K562 (cell line): Measurements from ENCODE around the gene COL7A1. TPM values are rescaled to one million over a fixed set of nuclear protein-coding genes. Genes with fewer than 3 reads are reported as not detected.

Experiments
- ATF1 ChIP-seq, 2 experiments: fragments of 450-650 bp in 1 of 2; IDR thresholded peaks; 2 replicates each; pipeline ENCODE4 v1.6.1; 2016; ENCODE audit warnings: missing compliant biosample characterization in 1 of 2, missing genetic modification characterization in 1 of 2
- CC2D1A ChIP-seq: fragments of 450-650 bp; IDR thresholded peaks from 2 replicates; pipeline ENCODE4 v1.6.1; 2017; ENCODE audit warnings: mild to moderate bottlenecking
- DNMT1 ChIP-seq: fragments of 450-650 bp; IDR thresholded peaks from 2 replicates; pipeline ENCODE4 v1.6.1; 2016; ENCODE audit warnings: antibody characterized with exemption, mild to moderate bottlenecking
- EP300 ChIP-seq: IDR thresholded peaks from 2 replicates; pipeline ENCODE4 v1.6.1; 2012; ENCODE audit warnings: low read length, improper control_type of control experiment
- HNRNPH1 ChIP-seq: fragments of 200-400 bp; formaldehyde crosslinking; optimal IDR thresholded peaks from 2 replicates; pipeline ENCODE3; 2017; ENCODE audit warnings: low read depth, mild to moderate bottlenecking, low read length, moderate library complexity
- MEF2A ChIP-seq: IDR thresholded peaks from 2 replicates; pipeline ENCODE4 v1.6.1; 2011; ENCODE audit warnings: low read depth, mild to moderate bottlenecking, low read length, moderate library complexity; ENCODE audit not compliant: control insufficient read depth
- PTTG1 ChIP-seq: fragments of 450-650 bp; IDR thresholded peaks from 2 replicates; pipeline ENCODE4 v1.6.1; 2016; ENCODE audit warnings: low read depth, mild to moderate bottlenecking, missing genetic modification characterization, missing compliant biosample characterization
- ZNF143 ChIP-seq: sonication (generic); formaldehyde crosslinking; IDR thresholded peaks from 2 replicates; pipeline ENCODE4 v1.9.0; 2022; ENCODE audit warnings: mild to moderate bottlenecking, missing genetic modification reagents
- ZNF79 ChIP-seq: fragments of 250-450 bp; sonication (Bioruptor Pico); IDR thresholded peaks from 2 replicates; pipeline ENCODE4 v1.4.0; 2020; ENCODE audit warnings: low read depth, mild to moderate bottlenecking, moderate library complexity
- polyA plus RNA-seq, 8 experiments: library from polyadenylated mRNA; depleted of rRNA in 4 of 8; stranded (reverse) in 5 of 8; unstranded in 3 of 8; fragments of >200 nt; fragmentation: Nextera tagmentation in 2 of 8; fragmentation: Illumina TruSeq in 1 of 8; extraction: Ambion mirVana in 2 of 8; extraction: Trizol in 1 of 8; gene quantifications; 2 replicates each; pipeline versions ENCODE4 v1.2.1 to v1.2.3, GENCODE V29; 2011 to 2014; ENCODE audit warnings: inconsistent platforms in 1 of 8, missing spikeins in 1 of 8
- total RNA-seq, 7 experiments: library from RNA; depleted of rRNA in 6 of 7; stranded (reverse); fragments of >200 nt in 6 of 7; fragmentation: Illumina TruSeq in 2 of 7; extraction: Trizol in 2 of 7; gene quantifications; 2 replicates each; pipeline versions ENCODE4 v1.2.1 to v1.2.3, GENCODE V29; 2011 to 2021; ENCODE audit warnings: low replicate concordance in 1 of 7
- TF ChIP-seq, protein P1 (sequence below): fragments of 450-650 bp; formaldehyde crosslinking; IDR thresholded peaks from 2 replicates; pipeline ENCODE4 v1.4.0; 2020; ENCODE audit warnings: mild to moderate bottlenecking, moderate library complexity
- TF ChIP-seq, protein P2 (sequence below): fragments of 250-450 bp; sonication (Bioruptor Pico); IDR thresholded peaks from 2 replicates; pipeline ENCODE4 v1.8.0; 2021; ENCODE audit warnings: moderate library complexity, mild to moderate bottlenecking, inconsistent platforms
- TF ChIP-seq, protein P3 (sequence below): fragments of 250-450 bp; sonication (Bioruptor Pico); IDR thresholded peaks from 2 replicates; pipeline ENCODE4 v1.4.0; 2020; ENCODE audit warnings: mild to moderate bottlenecking, moderate library complexity, borderline replicate concordance
- TF ChIP-seq, protein P4 (sequence below): fragments of 250-450 bp; sonication (Bioruptor Pico); IDR thresholded peaks from 2 replicates; pipeline ENCODE4 v1.5.0; 2021
- TF ChIP-seq, protein P5 (sequence below), 2 experiments: fragments of 450-650 bp; IDR thresholded peaks; 2 replicates each; pipeline ENCODE4 v1.6.1; 2016
- TF ChIP-seq, protein P6 (sequence below): fragments of 250-450 bp; sonication (Bioruptor Pico); IDR thresholded peaks from 2 replicates; pipeline ENCODE4 v1.8.0; 2022; ENCODE audit warnings: moderate library complexity, mild to moderate bottlenecking, inconsistent platforms
- TF ChIP-seq, protein P7 (sequence below): sonication (generic); formaldehyde crosslinking; IDR thresholded peaks from 2 replicates; pipeline ENCODE4 v1.9.0; 2022; ENCODE audit warnings: mild to moderate bottlenecking, missing genetic modification reagents

The COL7A1 gene
- total and polyA plus RNA-seq, 9 of the 15 experiments (the other 6 are each of a cell fraction or from before 2014, with no cell fraction given), result 0.09 to 0.66 (median 0.35) TPM; not detected in 3

DNA sequence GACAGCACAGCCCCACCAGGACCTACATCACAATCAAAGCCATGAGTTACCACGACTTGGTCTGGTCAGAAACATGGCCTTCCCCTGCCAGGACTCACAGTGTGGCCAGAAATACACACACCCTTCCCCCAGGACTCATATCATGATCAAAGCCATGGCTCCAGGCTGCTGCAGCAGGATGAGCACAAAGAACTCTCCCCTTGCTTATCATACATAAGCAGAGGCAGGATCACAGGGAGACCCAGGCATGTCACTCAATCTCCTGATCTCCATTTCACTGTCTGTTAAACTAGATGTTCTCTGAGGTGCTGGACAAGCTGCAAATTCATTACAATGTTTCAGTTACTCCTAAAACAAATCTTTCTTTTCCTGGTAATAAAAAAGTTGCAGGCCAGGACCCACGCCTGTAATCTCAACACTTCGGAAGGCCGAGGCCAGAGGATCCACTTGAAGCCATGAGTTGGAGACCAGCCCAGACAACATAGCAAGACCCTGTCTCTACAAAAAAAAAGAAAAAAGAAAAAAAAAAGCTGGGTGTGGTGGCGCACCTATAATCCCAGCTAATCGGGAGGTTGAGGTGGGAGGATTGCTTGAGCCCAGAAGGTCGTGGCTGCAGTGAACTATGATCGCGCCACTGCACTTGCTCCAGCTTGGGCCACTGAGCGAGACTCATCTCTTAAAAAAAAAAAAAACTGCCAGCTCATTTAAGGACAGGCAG is 39.7 kb downstream of the COL7A1 start (continued):
- TF ChIP-seq EP300 (peak; percentile 79), ZNF143 (CRISPR knock-in tag) (no peak), MEF2A (0 out of 2 replicates have a peak, but pooled peaks have one; percentile 56), CC2D1A (no peak), DNMT1 (no peak), PTTG1 (tag) (no peak), ATF1 (CRISPR knock-in tag; IDR thresholded peaks at IDR 0.05) (no peak), ATF1 (tag; IDR thresholded peaks at IDR 0.05) (no peak), HNRNPH1 (no peak), ZNF79 (no peak)
- TF ChIP-seq, protein P1, sequence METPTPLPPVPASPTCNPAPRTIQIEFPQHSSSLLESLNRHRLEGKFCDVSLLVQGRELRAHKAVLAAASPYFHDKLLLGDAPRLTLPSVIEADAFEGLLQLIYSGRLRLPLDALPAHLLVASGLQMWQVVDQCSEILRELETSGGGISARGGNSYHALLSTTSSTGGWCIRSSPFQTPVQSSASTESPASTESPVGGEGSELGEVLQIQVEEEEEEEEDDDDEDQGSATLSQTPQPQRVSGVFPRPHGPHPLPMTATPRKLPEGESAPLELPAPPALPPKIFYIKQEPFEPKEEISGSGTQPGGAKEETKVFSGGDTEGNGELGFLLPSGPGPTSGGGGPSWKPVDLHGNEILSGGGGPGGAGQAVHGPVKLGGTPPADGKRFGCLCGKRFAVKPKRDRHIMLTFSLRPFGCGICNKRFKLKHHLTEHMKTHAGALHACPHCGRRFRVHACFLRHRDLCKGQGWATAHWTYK, result no peak
- TF ChIP-seq, protein P2, sequence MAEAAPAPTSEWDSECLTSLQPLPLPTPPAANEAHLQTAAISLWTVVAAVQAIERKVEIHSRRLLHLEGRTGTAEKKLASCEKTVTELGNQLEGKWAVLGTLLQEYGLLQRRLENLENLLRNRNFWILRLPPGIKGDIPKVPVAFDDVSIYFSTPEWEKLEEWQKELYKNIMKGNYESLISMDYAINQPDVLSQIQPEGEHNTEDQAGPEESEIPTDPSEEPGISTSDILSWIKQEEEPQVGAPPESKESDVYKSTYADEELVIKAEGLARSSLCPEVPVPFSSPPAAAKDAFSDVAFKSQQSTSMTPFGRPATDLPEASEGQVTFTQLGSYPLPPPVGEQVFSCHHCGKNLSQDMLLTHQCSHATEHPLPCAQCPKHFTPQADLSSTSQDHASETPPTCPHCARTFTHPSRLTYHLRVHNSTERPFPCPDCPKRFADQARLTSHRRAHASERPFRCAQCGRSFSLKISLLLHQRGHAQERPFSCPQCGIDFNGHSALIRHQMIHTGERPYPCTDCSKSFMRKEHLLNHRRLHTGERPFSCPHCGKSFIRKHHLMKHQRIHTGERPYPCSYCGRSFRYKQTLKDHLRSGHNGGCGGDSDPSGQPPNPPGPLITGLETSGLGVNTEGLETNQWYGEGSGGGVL (CRISPR knock-in tag), result no peak
- TF ChIP-seq, protein P3, sequence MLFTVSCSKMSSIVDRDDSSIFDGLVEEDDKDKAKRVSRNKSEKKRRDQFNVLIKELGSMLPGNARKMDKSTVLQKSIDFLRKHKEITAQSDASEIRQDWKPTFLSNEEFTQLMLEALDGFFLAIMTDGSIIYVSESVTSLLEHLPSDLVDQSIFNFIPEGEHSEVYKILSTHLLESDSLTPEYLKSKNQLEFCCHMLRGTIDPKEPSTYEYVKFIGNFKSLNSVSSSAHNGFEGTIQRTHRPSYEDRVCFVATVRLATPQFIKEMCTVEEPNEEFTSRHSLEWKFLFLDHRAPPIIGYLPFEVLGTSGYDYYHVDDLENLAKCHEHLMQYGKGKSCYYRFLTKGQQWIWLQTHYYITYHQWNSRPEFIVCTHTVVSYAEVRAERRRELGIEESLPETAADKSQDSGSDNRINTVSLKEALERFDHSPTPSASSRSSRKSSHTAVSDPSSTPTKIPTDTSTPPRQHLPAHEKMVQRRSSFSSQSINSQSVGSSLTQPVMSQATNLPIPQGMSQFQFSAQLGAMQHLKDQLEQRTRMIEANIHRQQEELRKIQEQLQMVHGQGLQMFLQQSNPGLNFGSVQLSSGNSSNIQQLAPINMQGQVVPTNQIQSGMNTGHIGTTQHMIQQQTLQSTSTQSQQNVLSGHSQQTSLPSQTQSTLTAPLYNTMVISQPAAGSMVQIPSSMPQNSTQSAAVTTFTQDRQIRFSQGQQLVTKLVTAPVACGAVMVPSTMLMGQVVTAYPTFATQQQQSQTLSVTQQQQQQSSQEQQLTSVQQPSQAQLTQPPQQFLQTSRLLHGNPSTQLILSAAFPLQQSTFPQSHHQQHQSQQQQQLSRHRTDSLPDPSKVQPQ, result no peak
- TF ChIP-seq, protein P4, sequence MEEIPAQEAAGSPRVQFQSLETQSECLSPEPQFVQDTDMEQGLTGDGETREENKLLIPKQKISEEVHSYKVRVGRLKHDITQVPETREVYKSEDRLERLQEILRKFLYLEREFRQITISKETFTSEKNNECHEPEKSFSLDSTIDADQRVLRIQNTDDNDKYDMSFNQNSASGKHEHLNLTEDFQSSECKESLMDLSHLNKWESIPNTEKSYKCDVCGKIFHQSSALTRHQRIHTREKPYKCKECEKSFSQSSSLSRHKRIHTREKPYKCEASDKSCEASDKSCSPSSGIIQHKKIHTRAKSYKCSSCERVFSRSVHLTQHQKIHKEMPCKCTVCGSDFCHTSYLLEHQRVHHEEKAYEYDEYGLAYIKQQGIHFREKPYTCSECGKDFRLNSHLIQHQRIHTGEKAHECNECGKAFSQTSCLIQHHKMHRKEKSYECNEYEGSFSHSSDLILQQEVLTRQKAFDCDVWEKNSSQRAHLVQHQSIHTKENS (CRISPR knock-in tag), result no peak
- TF ChIP-seq, protein P5, sequence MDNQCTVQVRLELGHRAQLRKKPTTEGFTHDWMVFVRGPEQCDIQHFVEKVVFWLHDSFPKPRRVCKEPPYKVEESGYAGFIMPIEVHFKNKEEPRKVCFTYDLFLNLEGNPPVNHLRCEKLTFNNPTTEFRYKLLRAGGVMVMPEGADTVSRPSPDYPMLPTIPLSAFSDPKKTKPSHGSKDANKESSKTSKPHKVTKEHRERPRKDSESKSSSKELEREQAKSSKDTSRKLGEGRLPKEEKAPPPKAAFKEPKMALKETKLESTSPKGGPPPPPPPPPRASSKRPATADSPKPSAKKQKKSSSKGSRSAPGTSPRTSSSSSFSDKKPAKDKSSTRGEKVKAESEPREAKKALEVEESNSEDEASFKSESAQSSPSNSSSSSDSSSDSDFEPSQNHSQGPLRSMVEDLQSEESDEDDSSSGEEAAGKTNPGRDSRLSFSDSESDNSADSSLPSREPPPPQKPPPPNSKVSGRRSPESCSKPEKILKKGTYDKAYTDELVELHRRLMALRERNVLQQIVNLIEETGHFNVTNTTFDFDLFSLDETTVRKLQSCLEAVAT (IDR thresholded peaks at IDR 0.05), result 0 out of 4 replicates have a peak, but pooled peaks of 1 of the 2 experiments have one; percentile 28
- TF ChIP-seq, protein P6, sequence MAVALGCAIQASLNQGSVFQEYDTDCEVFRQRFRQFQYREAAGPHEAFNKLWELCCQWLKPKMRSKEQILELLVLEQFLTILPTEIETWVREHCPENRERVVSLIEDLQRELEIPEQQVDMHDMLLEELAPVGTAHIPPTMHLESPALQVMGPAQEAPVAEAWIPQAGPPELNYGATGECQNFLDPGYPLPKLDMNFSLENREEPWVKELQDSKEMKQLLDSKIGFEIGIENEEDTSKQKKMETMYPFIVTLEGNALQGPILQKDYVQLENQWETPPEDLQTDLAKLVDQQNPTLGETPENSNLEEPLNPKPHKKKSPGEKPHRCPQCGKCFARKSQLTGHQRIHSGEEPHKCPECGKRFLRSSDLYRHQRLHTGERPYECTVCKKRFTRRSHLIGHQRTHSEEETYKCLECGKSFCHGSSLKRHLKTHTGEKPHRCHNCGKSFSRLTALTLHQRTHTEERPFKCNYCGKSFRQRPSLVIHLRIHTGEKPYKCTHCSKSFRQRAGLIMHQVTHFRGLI (CRISPR knock-in tag), result no peak
- TF ChIP-seq, protein P7, sequence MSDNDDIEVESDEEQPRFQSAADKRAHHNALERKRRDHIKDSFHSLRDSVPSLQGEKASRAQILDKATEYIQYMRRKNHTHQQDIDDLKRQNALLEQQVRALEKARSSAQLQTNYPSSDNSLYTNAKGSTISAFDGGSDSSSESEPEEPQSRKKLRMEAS (CRISPR knock-in tag), result no peak
